ENCODE data around the gene SRC. TPM values are rescaled to one million over a fixed set of nuclear protein-coding genes. Genes with fewer than 3 reads are reported as not detected.

The SRC gene
- total RNA-seq, 5 donors from 2014 or later (not counting 1 experiment from before 2014, with no cell fraction given): 1.4 to 4.5 (median 2.0) TPM

DNA sequence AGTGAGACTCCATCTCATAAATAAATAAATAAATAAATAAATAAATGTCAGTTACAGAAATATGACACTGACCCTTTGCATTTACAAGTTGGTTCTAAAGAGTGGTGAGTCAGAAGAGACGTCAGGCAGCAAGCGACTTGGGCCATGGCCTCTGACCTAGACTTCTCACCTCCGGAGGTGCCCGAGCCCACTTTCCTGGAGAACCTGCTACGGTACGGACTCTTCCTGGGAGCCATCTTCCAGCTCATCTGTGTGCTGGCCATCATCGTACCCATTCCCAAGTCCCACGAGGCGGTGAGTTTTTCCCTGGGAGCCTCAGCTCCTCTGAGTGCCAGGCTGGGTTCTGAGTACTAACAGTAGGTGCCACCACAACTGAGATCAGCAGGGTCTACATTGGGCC is 44.8 kb upstream of the SRC start:
- H3K4me3 ChIP-seq (ENCODE audit: control insufficient read depth in 1 of 2, extremely low read depth in 1 of 2, low read length in 1 of 2): no peak overlapping the region
- H3K9me3 Mint-ChIP-seq: no peaks in the 10 kb centered on the region

DNA sequence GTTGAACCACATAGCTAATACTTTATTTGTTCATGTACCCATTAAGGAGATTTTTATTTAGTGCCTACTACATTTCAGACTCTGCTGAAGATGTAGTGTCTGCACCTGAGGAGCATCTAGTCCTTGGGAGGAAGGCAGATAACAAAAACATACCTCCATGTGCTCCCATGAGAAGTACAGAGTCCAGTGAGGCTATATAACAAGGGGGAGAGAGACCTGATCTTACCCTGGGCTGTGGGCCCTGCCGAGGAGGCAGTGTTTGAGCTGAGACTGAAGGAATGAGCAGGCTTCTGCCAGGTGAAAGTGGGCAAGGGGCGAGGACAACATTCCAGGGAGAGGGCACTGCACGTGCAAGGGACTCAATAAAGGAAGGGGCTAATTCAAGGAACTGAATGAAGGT is 44.4 kb upstream of the SRC start:
- Mint-ChIP-seq H3K27me3 (no peaks in the 10 kb centered on the region), H3K36me3 (peaks cover 49% of the 10 kb centered on the region), H3K4me3 (no peak overlapping the region), H3K9me3 (no peaks in the 10 kb centered on the region), H3K27ac (no peak overlapping the region), H3K4me1 (peaks cover 14 to 25% (median 21%) of the 10 kb centered on the region in 3 donors)
- ATAC-seq (replicated peaks in 1 of 4): no peak
- no peak overlapping the region for H3K4me3 ChIP-seq (ENCODE audit: control insufficient read depth in 1 of 2, extremely low read depth in 1 of 2, low read length in 1 of 2)
- ChIA-PET CTCF (no interaction called here), POLR2A (no interaction called here)
- H3K9me3 ChIP-seq: no peaks in the 10 kb centered on the region
- peaks cover 0 to 41% of the 10 kb centered on the region in 2 donors for H3K36me3 ChIP-seq (ENCODE audit: control insufficient read depth in 2 of 2, extremely low read depth in 1 of 2, insufficient read depth in 1 of 2, low read length in 1 of 2)
- 92% methylated on average over 3 of the region's 3 CpGs for WGBS (ENCODE audit: insufficient coverage)
- no peaks in the 10 kb centered on the region for H3K4me1 ChIP-seq (ENCODE audit: control insufficient read depth in 1 of 2, extremely low read depth in 1 of 2, insufficient read depth in 2 of 2, low read length in 2 of 2)
- H3K27ac ChIP-seq (ENCODE audit: low read length): no peak overlapping the region
- no peaks in the 10 kb centered on the region for H3K27me3 ChIP-seq (replicated peaks in 1 of 2; ENCODE audit: control insufficient read depth in 2 of 2, extremely low read depth in 1 of 2, insufficient read depth in 2 of 2, low read length in 1 of 2)
- DNase-seq: no peak

More for the DNA sequence above, 44.8 kb upstream of the SRC start:
- Mint-ChIP-seq H3K36me3 (peaks cover 49% of the 10 kb centered on the region), H3K4me3 (no peak overlapping the region), H3K4me1 (peaks cover 18 to 29% (median 25%) of the 10 kb centered on the region in 3 donors), H3K27me3 (no peaks in the 10 kb centered on the region), H3K27ac (no peak overlapping the region)
- H3K4me1 ChIP-seq (ENCODE audit: control insufficient read depth in 1 of 2, extremely low read depth in 1 of 2, insufficient read depth in 2 of 2, low read length in 2 of 2): no peaks in the 10 kb centered on the region
- no peaks in the 10 kb centered on the region for H3K9me3 ChIP-seq
- peaks cover 0 to 39% of the 10 kb centered on the region in 2 donors for H3K36me3 ChIP-seq (ENCODE audit: control insufficient read depth in 2 of 2, extremely low read depth in 1 of 2, insufficient read depth in 1 of 2, low read length in 1 of 2)
- H3K27ac ChIP-seq (ENCODE audit: low read length): no peak overlapping the region
- CTCF ChIA-PET: no interaction called here
- ATAC-seq (replicated peaks in 1 of 4) (no peak), DNase-seq (no peak)
- no peaks in the 10 kb centered on the region for H3K27me3 ChIP-seq (replicated peaks in 1 of 2; ENCODE audit: control insufficient read depth in 2 of 2, extremely low read depth in 1 of 2, insufficient read depth in 2 of 2, low read length in 1 of 2)
- WGBS (ENCODE audit: insufficient coverage): 99% methylated on average over 9 of the region's 9 CpGs
- POLR2A ChIA-PET: no interaction called here

GRCh38 chr20:37302981-37303380 is 43.0 kb upstream of the SRC start:
- CTCF ChIA-PET: interaction anchor here in 1 of 2 donors (0.6 kb wide), 1 partner anchor 33 kb away, joined by 4 read pairs; no protein-coding TSS in a partner anchor
- H3K4me1 ChIP-seq (ENCODE audit: control insufficient read depth in 1 of 2, extremely low read depth in 1 of 2, insufficient read depth in 2 of 2, low read length in 2 of 2): no peaks in the 10 kb centered on the region
- Mint-ChIP-seq H3K9me3 (no peaks in the 10 kb centered on the region), H3K4me3 (no peak overlapping the region), H3K4me1 (peaks cover 5 to 16% (median 13%) of the 10 kb centered on the region in 3 donors), H3K36me3 (peaks cover 41% of the 10 kb centered on the region), H3K27me3 (no peaks in the 10 kb centered on the region), H3K27ac (no peak overlapping the region)
- WGBS (ENCODE audit: insufficient coverage): 88% methylated on average over 1 of the region's 2 CpGs
- no peak overlapping the region for H3K4me3 ChIP-seq (ENCODE audit: control insufficient read depth in 1 of 2, extremely low read depth in 1 of 2, low read length in 1 of 2)
- no peak overlapping the region for H3K27ac ChIP-seq (ENCODE audit: low read length)
- ATAC-seq (replicated peaks in 1 of 4): no peak
- H3K36me3 ChIP-seq (ENCODE audit: control insufficient read depth in 2 of 2, extremely low read depth in 1 of 2, insufficient read depth in 1 of 2, low read length in 1 of 2): peaks cover 0 to 40% of the 10 kb centered on the region in 2 donors
- no peaks in the 10 kb centered on the region for H3K27me3 ChIP-seq (replicated peaks in 1 of 2; ENCODE audit: control insufficient read depth in 2 of 2, extremely low read depth in 1 of 2, insufficient read depth in 2 of 2, low read length in 1 of 2)
- no peaks in the 10 kb centered on the region for H3K9me3 ChIP-seq
- DNase-seq: no peak
- POLR2A ChIA-PET: no interaction called here

GRCh38 chr20:37303637-37304036 is 42.3 kb upstream of the SRC start:
- no peak overlapping the region for H3K4me3 ChIP-seq (ENCODE audit: control insufficient read depth in 1 of 2, extremely low read depth in 1 of 2, low read length in 1 of 2)
- Mint-ChIP-seq H3K36me3 (peaks cover 41% of the 10 kb centered on the region), H3K4me1 (peaks cover 5 to 16% (median 13%) of the 10 kb centered on the region in 3 donors), H3K9me3 (no peaks in the 10 kb centered on the region), H3K27me3 (no peaks in the 10 kb centered on the region), H3K27ac (no peak overlapping the region), H3K4me3 (no peak overlapping the region)
- no peak for ATAC-seq (replicated peaks in 1 of 4)
- no peaks in the 10 kb centered on the region for H3K9me3 ChIP-seq
- no peaks in the 10 kb centered on the region for H3K4me1 ChIP-seq (ENCODE audit: control insufficient read depth in 1 of 2, extremely low read depth in 1 of 2, insufficient read depth in 2 of 2, low read length in 2 of 2)
- POLR2A ChIA-PET: no interaction called here
- peaks cover 0 to 46% of the 10 kb centered on the region in 2 donors for H3K36me3 ChIP-seq (ENCODE audit: control insufficient read depth in 2 of 2, extremely low read depth in 1 of 2, insufficient read depth in 1 of 2, low read length in 1 of 2)
- H3K27me3 ChIP-seq (replicated peaks in 1 of 2; ENCODE audit: control insufficient read depth in 2 of 2, extremely low read depth in 1 of 2, insufficient read depth in 2 of 2, low read length in 1 of 2): no peaks in the 10 kb centered on the region
- CTCF ChIA-PET: no interaction called here
- 94% methylated on average over 4 of the region's 4 CpGs for WGBS (ENCODE audit: insufficient coverage)
- DNase-seq: no peak
- H3K27ac ChIP-seq (ENCODE audit: low read length): no peak overlapping the region

- POLR2A ChIA-PET: no interaction called here
- peaks cover 5 to 16% (median 15%) of the 10 kb centered on the region in 3 donors for H3K4me1 Mint-ChIP-seq
These were observed 40.9 kb upstream of the SRC start for GRCh38 chr20:37305079-37305478.

GRCh38 chr20:37305839-37306238 is 40.1 kb upstream of the SRC start:
- CTCF ChIA-PET: interaction anchor here in 1 of 2 donors (0.6 kb wide), 1 partner anchor 107 kb away, joined by 3 read pairs; no protein-coding TSS in a partner anchor
- Mint-ChIP-seq H3K27ac (no peak overlapping the region), H3K27me3 (no peaks in the 10 kb centered on the region), H3K4me1 (peaks cover 5 to 13% (median 10%) of the 10 kb centered on the region in 3 donors), H3K4me3 (no peak overlapping the region), H3K36me3 (peaks cover 35% of the 10 kb centered on the region), H3K9me3 (no peaks in the 10 kb centered on the region)
- no peak for DNase-seq
- Histone ChIP-seq H3K27ac (ENCODE audit: low read length) (no peak overlapping the region), H3K27me3 (replicated peaks in 1 of 2; ENCODE audit: control insufficient read depth in 2 of 2, extremely low read depth in 1 of 2, insufficient read depth in 2 of 2, low read length in 1 of 2) (no peaks in the 10 kb centered on the region), H3K4me3 (ENCODE audit: control insufficient read depth in 1 of 2, extremely low read depth in 1 of 2, low read length in 1 of 2) (no peak overlapping the region), H3K4me1 (ENCODE audit: control insufficient read depth in 1 of 2, extremely low read depth in 1 of 2, insufficient read depth in 2 of 2, low read length in 2 of 2) (no peaks in the 10 kb centered on the region), H3K9me3 (no peaks in the 10 kb centered on the region), H3K36me3 (ENCODE audit: control insufficient read depth in 2 of 2, extremely low read depth in 1 of 2, insufficient read depth in 1 of 2, low read length in 1 of 2) (peaks cover 0 to 56% of the 10 kb centered on the region in 2 donors)
- no peak for ATAC-seq (replicated peaks in 1 of 4)
- POLR2A ChIA-PET: no interaction called here
- WGBS (ENCODE audit: insufficient coverage): 85% methylated on average over 2 of the region's 3 CpGs

More at GRCh38 chr20:37305079-37305478, 40.9 kb upstream of the SRC start:
- no peaks in the 10 kb centered on the region for H3K27me3 Mint-ChIP-seq
- H3K36me3 Mint-ChIP-seq: peaks cover 39% of the 10 kb centered on the region
- no peaks in the 10 kb centered on the region for H3K9me3 Mint-ChIP-seq
- Histone ChIP-seq H3K36me3 (ENCODE audit: control insufficient read depth in 2 of 2, extremely low read depth in 1 of 2, insufficient read depth in 1 of 2, low read length in 1 of 2) (peaks cover 0 to 52% of the 10 kb centered on the region in 2 donors), H3K9me3 (no peaks in the 10 kb centered on the region), H3K27ac (ENCODE audit: low read length) (no peak overlapping the region), H3K27me3 (replicated peaks in 1 of 2; ENCODE audit: control insufficient read depth in 2 of 2, extremely low read depth in 1 of 2, insufficient read depth in 2 of 2, low read length in 1 of 2) (no peaks in the 10 kb centered on the region), H3K4me3 (ENCODE audit: control insufficient read depth in 1 of 2, extremely low read depth in 1 of 2, low read length in 1 of 2) (no peak overlapping the region), H3K4me1 (ENCODE audit: control insufficient read depth in 1 of 2, extremely low read depth in 1 of 2, insufficient read depth in 2 of 2, low read length in 2 of 2) (no peaks in the 10 kb centered on the region)
- H3K4me3 Mint-ChIP-seq: no peak overlapping the region
- no peak for ATAC-seq (replicated peaks in 1 of 4)
- 73% methylated on average over 2 of the region's 6 CpGs for WGBS (ENCODE audit: insufficient coverage)
- CTCF ChIA-PET: no interaction called here
- DNase-seq: no peak
- H3K27ac Mint-ChIP-seq: no peak overlapping the region
